GM12874 (cell line): ENCODE measurements around the gene ATP1B1.

Source experiments
- CTCF ChIP-seq: IDR thresholded peaks from 2 replicates; pipeline ENCODE4 v1.5.1; 2011; ENCODE audit warnings: low read depth, mild to moderate bottlenecking, control low read depth, low read length, moderate library complexity; ENCODE audit not compliant: insufficient read depth

Gene ATP1B1

GRCh38 chr1:169160845-169161495, 54.5 kb downstream of the ATP1B1 start:
- TF ChIP-seq CTCF = no peak

GRCh38 chr1:169161496-169162194, 55.2 kb downstream of the ATP1B1 start:
- peak; percentile 26; the same call in 1 of the 2 replicates for TF ChIP-seq CTCF

GRCh38 chr1:169163059-169163458, 56.6 kb downstream of the ATP1B1 start:
- no peak for TF ChIP-seq CTCF

- no peak for TF ChIP-seq CTCF
These were observed 69.0 kb downstream of the ATP1B1 start for GRCh38 chr1:169175461-169175860.

GRCh38 chr1:169180174-169180573, 73.7 kb downstream of the ATP1B1 start:
- TF ChIP-seq CTCF = no peak
